NCI-H774 (cell line): ENCODE data around the gene CCR4.
"Not testable (repeated sequence)": the region's sequence is repeated elsewhere in the genome, so short reads cannot be mapped to it uniquely, and the experiment has no call there.

ENCODE experiments used
- DNase-seq: peaks from one replicate; lab custom pipeline; 2025; lab: John Stamatoyannopoulos, UW

The CCR4 gene

DNA sequence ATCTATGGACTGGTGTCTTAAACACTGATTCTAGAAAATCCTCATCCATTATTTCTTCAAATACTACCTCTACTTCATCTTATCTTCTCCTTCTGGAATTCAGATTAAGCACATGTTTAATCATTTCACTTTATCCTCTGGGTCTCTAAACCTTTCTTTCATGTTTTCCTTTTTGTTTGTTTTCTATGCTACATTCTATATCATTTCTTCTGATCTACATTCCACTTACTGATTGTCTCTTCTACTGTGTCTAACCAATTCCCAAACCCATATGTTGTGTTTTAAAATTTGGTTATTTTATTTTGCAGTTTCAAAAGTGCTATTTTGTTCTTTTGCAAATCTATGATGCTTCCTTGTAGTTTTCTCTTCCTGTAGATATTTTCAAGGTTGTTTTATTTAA is 31.7 kb downstream of the CCR4 start:
- DNase-seq, result no peak

DNA sequence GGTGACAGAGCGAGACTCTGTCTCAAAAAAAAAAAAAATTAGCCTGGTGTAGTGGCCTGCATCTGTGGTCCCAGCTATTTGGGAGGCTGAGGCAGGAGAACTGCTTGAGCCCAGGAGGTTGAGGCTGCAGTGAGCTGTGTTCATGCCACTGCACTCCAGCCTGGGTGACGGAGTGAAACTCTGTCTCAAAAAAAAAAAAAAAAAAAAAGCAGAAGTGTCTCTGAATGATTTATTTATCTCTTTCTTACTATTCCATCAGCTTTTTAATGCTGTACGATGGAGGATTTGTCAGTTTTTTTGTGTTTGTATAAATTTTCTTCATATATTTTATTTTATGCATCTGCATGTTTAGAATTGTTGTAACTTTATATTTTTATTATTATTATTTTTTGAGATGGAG is 33.5 kb downstream of the CCR4 start:
- DNase-seq, result not testable (repeated sequence)

DNA sequence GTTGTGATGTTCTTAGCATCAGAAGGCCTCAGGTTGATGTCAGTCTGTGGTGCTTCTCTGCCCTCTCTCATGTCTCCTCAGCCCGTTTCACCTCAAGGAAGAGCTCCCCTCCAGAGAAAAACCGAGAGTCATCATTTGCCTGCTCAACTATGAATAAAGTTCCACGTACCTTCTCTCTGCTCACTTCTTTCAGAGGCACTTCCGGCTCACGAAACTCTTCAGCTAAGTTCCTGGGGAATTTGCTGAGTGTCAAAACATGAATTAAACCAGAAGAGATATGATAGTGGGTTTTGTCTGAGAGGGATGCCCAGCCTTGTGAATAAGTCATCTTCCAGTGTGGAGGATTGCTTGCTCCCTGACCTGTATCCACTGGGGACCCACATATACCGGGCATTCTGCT is 37.7 kb downstream of the CCR4 start:
- DNase-seq, result no peak

DNA sequence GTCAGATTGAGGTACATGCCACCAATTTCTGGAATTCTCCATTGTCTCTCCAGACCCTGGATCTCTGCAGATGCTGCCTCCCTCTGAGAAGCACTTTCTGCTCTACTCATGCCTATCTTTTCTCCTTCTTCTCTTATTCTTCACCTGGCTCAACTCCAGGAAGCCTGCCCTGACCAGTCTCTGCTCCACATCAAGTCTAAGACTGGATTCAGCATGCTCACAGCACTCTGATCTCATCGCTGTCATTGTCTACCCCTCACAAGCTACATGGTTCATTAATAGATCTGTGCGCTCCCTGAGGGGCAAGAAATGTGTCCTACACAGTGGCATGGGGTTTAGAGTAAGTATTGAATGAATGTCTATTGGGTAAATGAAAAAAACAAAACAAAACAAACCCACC is 38.7 kb downstream of the CCR4 start:
- no peak for DNase-seq

GRCh38 chr3:32991781-32992180 is 40.3 kb downstream of the CCR4 start:
- no peak for DNase-seq

DNA sequence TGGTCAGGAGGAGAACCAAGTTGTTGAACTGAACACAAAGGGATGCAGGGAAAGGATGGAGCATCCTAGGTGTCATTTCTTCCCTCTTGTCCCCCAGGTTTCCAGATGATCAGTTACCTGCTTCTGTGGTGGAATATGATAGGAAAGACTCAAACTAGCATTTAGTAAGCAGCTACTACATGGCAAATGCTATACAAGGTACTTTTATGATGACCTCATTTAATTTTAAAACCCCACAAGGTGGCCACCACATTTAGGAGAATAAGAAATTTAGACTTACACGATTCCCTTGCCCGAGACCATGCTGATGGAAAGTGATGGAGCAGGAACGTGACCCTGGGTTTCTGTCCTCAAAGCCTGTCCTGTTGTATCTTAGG is 40.9 kb downstream of the CCR4 start:
- DNase-seq, result no peak

- DNase-seq, result no peak
Observed at GRCh38 chr3:32994045-32994444, 42.6 kb downstream of the CCR4 start.

- no peak for DNase-seq
Observed at GRCh38 chr3:32995098-32995497, 43.7 kb downstream of the CCR4 start.

GRCh38 chr3:32996048-32996754 is 44.8 kb downstream of the CCR4 start:
- DNase-seq, result no peak

DNA sequence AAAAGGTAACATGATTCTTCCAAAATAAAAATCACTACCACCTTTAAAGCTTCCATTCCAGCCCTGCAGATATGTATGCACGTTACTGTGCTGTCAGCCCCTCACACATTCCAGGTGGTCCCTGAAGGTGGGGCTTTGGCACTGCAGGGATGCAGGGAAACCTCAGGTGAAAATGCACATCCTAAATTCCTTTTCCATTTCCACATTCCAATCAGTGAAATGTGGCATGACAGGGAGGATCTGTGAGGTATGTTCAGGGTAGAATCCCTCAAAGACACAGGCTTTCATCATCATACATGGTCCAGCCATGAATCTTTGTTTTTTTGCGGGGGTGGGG is 45.3 kb downstream of the CCR4 start:
- no peak for DNase-seq

- no peak for DNase-seq
Observed at GRCh38 chr3:32998631-32999451, 47.4 kb downstream of the CCR4 start.

DNA sequence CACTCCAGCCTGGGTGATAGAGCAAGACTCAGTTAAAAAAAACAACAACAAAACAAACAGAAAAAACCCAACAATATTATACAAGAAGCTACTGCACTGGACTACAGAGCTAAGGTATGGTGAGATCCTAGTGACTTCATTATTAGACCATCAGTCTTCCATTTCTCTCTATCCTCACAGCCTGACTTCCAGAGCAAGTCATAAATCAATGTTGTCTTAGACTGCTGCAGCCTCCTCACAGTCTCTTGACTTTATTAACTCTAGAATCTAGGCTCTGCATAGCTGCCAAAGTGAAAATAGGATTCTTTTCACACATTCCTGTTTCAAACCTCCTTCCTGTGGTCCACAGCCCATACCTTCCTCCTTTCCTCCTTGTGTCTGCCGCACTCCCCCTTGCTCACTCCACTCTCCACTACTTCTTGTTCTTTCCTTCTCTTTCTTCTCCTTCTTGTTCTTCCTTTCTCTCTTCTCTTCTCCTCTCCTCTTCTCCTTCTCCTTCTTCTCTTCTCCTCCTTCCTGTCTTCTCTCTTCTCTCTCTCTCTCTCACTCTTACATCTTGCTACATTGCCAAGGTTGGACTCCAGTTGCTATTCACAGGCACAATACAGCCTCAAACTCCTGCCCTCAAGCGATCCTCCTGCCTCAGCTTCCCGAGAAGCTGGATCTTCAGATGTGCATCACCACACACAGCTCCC is 49.4 kb downstream of the CCR4 start:
- DNase-seq, result no peak

DNA sequence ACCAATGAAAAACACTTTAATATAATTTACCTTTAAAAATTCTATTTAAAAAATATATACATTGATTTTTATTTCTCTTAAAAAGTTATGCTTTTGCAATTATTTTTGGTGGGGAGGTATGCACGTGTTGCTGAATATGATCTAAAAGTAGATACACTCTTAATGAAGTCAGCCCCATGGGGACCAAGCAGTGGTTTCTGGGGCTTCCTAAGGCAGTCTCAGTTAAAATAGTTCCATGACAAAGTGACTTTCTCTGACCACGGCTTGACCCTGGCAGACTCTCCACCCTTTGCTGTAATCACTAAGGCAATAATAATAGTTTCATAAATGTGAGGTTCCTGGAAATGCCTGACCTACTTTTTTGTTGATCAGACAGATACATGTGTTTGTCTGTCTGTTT is 50.4 kb downstream of the CCR4 start:
- no peak for DNase-seq

- no peak for DNase-seq
Observed at GRCh38 chr3:33003308-33003707, 51.9 kb downstream of the CCR4 start.

GRCh38 chr3:33004205-33004604 is 52.8 kb downstream of the CCR4 start:
- no peak for DNase-seq

GRCh38 chr3:33004961-33005360 is 53.5 kb downstream of the CCR4 start:
- no peak for DNase-seq
